NCI-H1105 treated with DMSO at 0.1 percent for 48 hours (cell line): Measurements from ENCODE around the gene ZNF407.
A peak's percentile ranks its signal among the peaks of the same experiment; 100 is the strongest.

Experiments
- DNase-seq: peaks from one replicate; lab custom pipeline; 2025; lab: John Stamatoyannopoulos, UW

The ZNF407 gene

GRCh38 chr18:74790451-74790850, 192.8 kb downstream of the ZNF407 start:
- peak; percentile 59 for DNase-seq

- DNase-seq = no peak
Measured at GRCh38 chr18:74791501-74792194, 194.0 kb downstream of the ZNF407 start.

- DNase-seq = no peak
Measured at GRCh38 chr18:74793746-74794145, 196.1 kb downstream of the ZNF407 start.

- no peak for DNase-seq
Measured at GRCh38 chr18:74795751-74796150, 198.1 kb downstream of the ZNF407 start.

- no peak for DNase-seq
Measured at GRCh38 chr18:74796211-74796610, 198.5 kb downstream of the ZNF407 start.

GRCh38 chr18:74796841-74797576, 199.3 kb downstream of the ZNF407 start:
- DNase-seq = peak; percentile 53

GRCh38 chr18:74797577-74798151, 200.0 kb downstream of the ZNF407 start:
- DNase-seq = no peak

GRCh38 chr18:74799542-74799941, 201.9 kb downstream of the ZNF407 start:
- no peak for DNase-seq

- DNase-seq = no peak
Measured at GRCh38 chr18:74800098-74800497, 202.4 kb downstream of the ZNF407 start.

GRCh38 chr18:74803117-74803516, 205.4 kb downstream of the ZNF407 start:
- DNase-seq = no peak

- no peak for DNase-seq
Measured at GRCh38 chr18:74803769-74804168, 206.1 kb downstream of the ZNF407 start.

GRCh38 chr18:74804677-74805076, 207.0 kb downstream of the ZNF407 start:
- peak; percentile 6 for DNase-seq

GRCh38 chr18:74806073-74806472, 208.4 kb downstream of the ZNF407 start:
- no peak for DNase-seq

- DNase-seq = no peak
Measured at GRCh38 chr18:74806700-74807416, 209.2 kb downstream of the ZNF407 start.

GRCh38 chr18:74817576-74817975, 219.9 kb downstream of the ZNF407 start:
- no peak for DNase-seq

GRCh38 chr18:74818516-74819175, 221.0 kb downstream of the ZNF407 start:
- DNase-seq = no peak

- peak; percentile 5 for DNase-seq
Measured at GRCh38 chr18:74819433-74820059, 221.9 kb downstream of the ZNF407 start.

- no peak for DNase-seq
Measured at GRCh38 chr18:74820160-74820780, 222.6 kb downstream of the ZNF407 start.

- DNase-seq = no peak
Measured at GRCh38 chr18:74825460-74825859, 227.8 kb downstream of the ZNF407 start.

- DNase-seq = no peak
Measured at GRCh38 chr18:74826572-74826971, 228.9 kb downstream of the ZNF407 start.

GRCh38 chr18:74828200-74828599, 230.5 kb downstream of the ZNF407 start:
- DNase-seq = no peak
